ENCODE results near the gene DMRTC2. TPM values are rescaled to one million over a fixed set of nuclear protein-coding genes. Genes with fewer than 3 reads are reported as not detected.

DMRTC2 gene
- total and polyA plus RNA-seq, 9 of the 15 experiments (the other 6 are each of a cell fraction or from before 2014, with no cell fraction given): 0.03 TPM; not detected in 8

GRCh38 chr19:41864374-41864773 lies 19.5 kb downstream of the DMRTC2 start:
- FAIRE-seq (no peak), ATAC-seq (no peak), DNase-seq (ENCODE audit: extremely low read depth in 1 of 4, low spot score in 3 of 4) (no peak)
- intact Hi-C loops (cut with micrococcal nuclease) (no loop called here), in situ Hi-C loops (cut with MboI) (no loop called here)
- ChIA-PET POLR2A (interaction anchor here (0.6 to 3.2 kb wide), 6 partner anchors 8 to 170 kb away, joined by 3 to 25 read pairs (median 4); no protein-coding TSS in a partner anchor), CTCF (ENCODE audit: low intra/inter-chr PET ratio) (no interaction called here)
- no peaks in the 10 kb centered on the region for H3K27me3 ChIP-seq (ENCODE audit: control insufficient read depth in 2 of 2, insufficient read depth in 2 of 2, low read length in 2 of 2)
- TF ChIP-seq SP1 (CRISPR knock-in tag; IDR thresholded peaks at IDR 0.05) (peak; percentile 27; the same call in 1 of the 2 replicates), ZNF511 (CRISPR knock-in tag; IDR thresholded peaks at IDR 0.05) (no peak), POLR2A (conservative IDR thresholded peaks at IDR 0.05) (0 out of 2 replicates have a peak, but pooled peaks have one; percentile 20), ZNF354B (CRISPR knock-in tag; IDR thresholded peaks at IDR 0.05) (no peak), FOXO4 (CRISPR knock-in tag; IDR thresholded peaks at IDR 0.05) (0 out of 2 replicates have a peak, but pooled peaks have one; percentile 18), ZFX (CRISPR knock-in tag; IDR thresholded peaks at IDR 0.05) (no peak), AFF4 (CRISPR knock-in tag; IDR thresholded peaks at IDR 0.05) (0 out of 2 replicates have a peak, but pooled peaks have one; percentile 32), RBFOX2 (IDR thresholded peaks at IDR 0.05; ENCODE audit: low read depth, low read length) (peak; percentile 41)
- peak overlapping the region; percentile 5 to 63; a peak in 2 of 4 replicates for H3K9ac ChIP-seq (ENCODE audit: insufficient read depth in 1 of 2, low read depth in 2 of 2, low read length in 2 of 2)
- no peak overlapping the region for H2AFZ ChIP-seq (ENCODE audit: low read depth, low read length)
- H3K4me3 ChIP-seq: no peak overlapping the region
- H3K9me1 ChIP-seq (ENCODE audit: control insufficient read depth, insufficient read depth, low read length): peaks cover 8% of the 10 kb centered on the region
- BruUV-seq (replicated peaks): TSS peak; percentile 0
- peaks cover 30 to 41% of the 10 kb centered on the region in 2 experiments for H3K4me1 ChIP-seq (replicated peaks in 1 of 2; ENCODE audit: control insufficient read depth in 2 of 2, insufficient read depth in 2 of 2, low read length in 2 of 2)
- H3K36me3 ChIP-seq (ENCODE audit: control insufficient read depth, insufficient read depth, low read length): peaks cover 85% of the 10 kb centered on the region
- peak overlapping the region; percentile 38; the same call in 2 of the 3 replicates for H3K27ac ChIP-seq (ENCODE audit: extremely low read depth, low read depth, low read length)
- H3K79me2 ChIP-seq (ENCODE audit: control insufficient read depth, insufficient read depth, low read length): peaks cover 84% of the 10 kb centered on the region
- peaks cover 54% of the 10 kb centered on the region for H4K20me1 ChIP-seq (replicated peaks; ENCODE audit: control insufficient read depth, insufficient read depth, low read length)
- H3K4me2 ChIP-seq (ENCODE audit: insufficient read depth, low read length): peak overlapping the region; percentile 2; the same call in 1 of the 2 replicates
- no peaks in the 10 kb centered on the region for H3K9me3 ChIP-seq (replicated peaks; ENCODE audit: control insufficient read depth, insufficient read depth, low read depth, low read length)
- 89% methylated on average over 5 of the region's 5 CpGs for WGBS (ENCODE audit: insufficient coverage, low coverage, missing lambda C conversion rate)
